NCI-H82 (cell line): Measurements from ENCODE around the gene LYL1.

Experiments
- DNase-seq: peaks from one replicate; lab custom pipeline; 2025; lab: John Stamatoyannopoulos, UW

Gene LYL1

GRCh38 chr19:13056052-13056660 lies 46.5 kb downstream of the LYL1 start:
- DNase-seq = no peak

GRCh38 chr19:13055213-13056051 lies 47.2 kb downstream of the LYL1 start:
- DNase-seq = peak; percentile 75

DNA sequence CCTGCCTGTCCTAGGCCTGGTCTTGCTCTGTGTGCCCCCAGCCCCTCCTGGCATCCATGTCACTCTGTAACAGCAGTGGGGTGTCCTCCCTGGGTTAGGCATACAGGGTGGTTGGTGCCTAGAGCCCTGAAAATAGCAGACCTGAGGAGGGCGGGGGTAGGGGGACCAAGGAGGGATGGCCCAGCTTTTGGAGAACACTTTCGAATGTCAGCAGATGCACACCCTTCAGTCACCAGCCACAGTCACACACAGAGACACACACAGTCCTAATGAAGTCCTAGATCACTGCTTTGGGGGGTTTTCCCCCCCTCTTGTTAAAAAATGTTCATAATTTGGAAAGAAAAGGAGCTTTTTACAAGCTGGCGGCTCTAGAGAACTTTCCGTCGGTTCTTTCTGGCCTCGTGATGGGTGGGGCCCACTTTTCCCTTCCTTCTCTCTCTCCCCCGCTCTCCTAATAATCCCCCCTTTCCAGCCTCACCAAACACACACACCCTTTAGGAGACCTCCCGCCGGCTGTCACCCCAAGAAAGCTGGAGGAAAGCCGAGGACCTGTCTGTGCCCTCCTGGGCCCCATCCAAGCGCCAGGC lies 47.9 kb downstream of the LYL1 start:
- no peak for DNase-seq

GRCh38 chr19:13053761-13054625 lies 48.7 kb downstream of the LYL1 start:
- no peak for DNase-seq

DNA sequence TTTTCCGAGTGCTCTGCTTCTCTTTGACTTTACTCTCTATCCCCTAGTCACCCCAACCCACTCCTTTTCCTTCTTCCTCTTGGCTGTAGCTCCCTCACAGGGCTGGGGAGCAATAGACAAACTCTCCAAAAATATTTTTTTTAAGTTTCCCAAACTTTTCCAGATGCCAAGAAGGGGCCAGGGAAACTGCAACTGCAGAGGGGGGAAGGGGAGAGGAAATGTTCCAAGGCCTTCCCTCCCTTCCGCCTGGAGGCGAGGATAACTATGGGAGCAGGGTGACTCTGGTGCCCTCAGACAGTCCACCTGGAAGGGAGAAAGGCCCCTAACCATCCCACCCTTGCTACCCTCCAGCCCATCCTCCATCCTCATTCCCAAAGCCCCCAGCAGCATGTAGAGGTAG lies 49.4 kb downstream of the LYL1 start:
- no peak for DNase-seq

DNA sequence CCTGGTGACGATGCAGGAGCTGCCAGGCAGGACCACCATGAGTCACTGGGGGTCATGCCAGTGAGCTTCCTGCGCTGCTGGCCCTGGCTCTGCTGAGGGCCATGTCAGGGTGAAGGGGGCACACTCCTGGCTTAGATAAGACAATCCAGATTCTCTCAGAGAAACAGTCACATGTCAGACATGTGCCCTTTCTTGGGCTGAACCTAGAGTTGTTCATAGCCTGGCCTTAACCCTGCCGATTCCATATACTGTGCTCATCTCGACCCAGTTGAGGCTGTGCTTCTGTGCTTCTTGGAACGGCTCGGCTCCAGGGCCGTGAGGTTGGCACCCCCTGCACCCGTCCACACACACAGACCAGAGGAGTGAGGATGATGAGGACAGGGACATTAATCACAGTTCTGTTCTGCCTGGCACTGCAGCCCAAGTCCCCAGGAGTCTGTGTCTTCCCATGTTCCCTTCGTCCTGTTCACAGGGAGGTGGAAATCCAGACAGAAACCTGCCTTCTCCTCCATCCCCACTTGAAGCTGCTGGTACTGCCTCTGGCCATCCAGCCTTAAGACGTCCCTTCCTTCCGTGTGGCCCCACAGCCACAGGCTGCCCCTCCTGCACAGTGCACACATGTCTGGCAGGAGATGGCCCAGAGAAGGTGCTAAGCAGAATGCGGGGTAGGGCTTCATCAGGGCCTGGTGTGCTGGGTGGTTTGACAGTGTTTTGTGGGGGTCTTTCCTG lies 50.0 kb downstream of the LYL1 start:
- DNase-seq = no peak

DNA sequence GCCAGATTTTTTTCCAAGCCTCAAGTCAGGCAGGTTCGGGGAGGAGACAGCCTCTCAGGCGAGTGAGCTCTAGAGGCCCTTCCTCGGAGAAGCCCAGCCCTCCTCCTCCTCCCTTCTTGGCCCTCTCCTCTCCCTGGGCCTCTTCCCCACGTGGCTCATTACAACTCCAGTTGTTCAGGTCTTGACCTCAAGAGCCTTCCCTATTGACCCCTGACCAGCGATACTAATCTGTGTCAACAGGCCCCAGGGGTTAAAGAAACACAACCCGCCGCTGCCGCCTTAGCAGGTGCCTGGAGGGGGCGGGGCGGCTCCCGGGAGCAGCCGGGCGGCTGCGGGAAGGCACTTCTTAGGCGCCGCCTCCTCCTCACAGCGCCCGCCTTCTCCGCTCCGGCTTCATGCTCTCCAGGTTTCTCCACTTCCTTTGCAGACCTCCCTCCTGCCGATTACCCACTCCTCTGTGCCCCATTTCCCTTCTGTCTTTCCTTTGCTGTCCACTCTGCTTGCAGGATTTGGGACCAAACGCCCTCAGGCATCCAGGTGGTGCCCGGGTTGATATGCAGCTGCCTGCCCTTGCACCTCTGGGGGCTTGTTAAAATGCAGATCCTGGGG lies 51.0 kb downstream of the LYL1 start:
- peak; percentile 89 for DNase-seq

DNA sequence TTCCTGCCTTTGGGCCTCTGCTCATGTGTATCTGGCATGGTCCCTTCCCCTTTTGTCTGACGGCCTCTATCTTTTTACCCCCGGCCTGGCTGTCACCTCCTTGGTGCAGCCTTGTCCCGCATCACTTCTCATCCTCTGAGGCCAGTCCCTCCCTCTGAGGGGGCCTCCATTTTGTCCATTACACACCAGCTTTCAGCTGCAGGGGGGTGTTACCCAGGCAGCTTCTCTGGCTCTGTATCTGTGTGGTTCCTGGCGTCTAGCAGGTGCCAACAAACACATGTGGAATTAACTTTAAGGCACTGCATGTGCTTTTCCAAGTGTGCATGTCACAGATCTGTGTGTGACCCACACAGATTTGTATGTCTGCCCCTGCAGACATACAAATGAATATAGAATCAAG lies 52.4 kb downstream of the LYL1 start:
- DNase-seq = no peak
